ENCODE data around the gene CLPSL1. TPM values are rescaled to one million over a fixed set of nuclear protein-coding genes. Genes with fewer than 3 reads are reported as not detected.

The CLPSL1 gene
- total RNA-seq, 1 donor = not detected

- no peaks in the 10 kb centered on the region for H4K20me1 ChIP-seq (ENCODE audit: insufficient read depth, low read length)
- no peaks in the 10 kb centered on the region for H3K9me3 ChIP-seq (ENCODE audit: low read depth, low read length)
- DNase-seq (ENCODE audit: insufficient read length, low spot score, missing footprints) = peak; percentile 94
- H3K4me1 ChIP-seq (ENCODE audit: insufficient read depth, low read length) = peaks cover 2% of the 10 kb centered on the region
- no peaks in the 10 kb centered on the region for H3K36me3 ChIP-seq (ENCODE audit: insufficient read depth, low read length)
- H3K4me2 ChIP-seq (ENCODE audit: insufficient read depth, low read length) = no peak overlapping the region
- H3K27me3 ChIP-seq (ENCODE audit: insufficient read depth, low read length) = no peaks in the 10 kb centered on the region
- no peaks in the 10 kb centered on the region for H3K79me2 ChIP-seq (ENCODE audit: insufficient read depth, low read length)
- H3K27ac ChIP-seq (ENCODE audit: low read depth, low read length) = no peak overlapping the region
- H2AFZ ChIP-seq (ENCODE audit: low read length) = peak overlapping the region; percentile 67
- H3K4me3 ChIP-seq (ENCODE audit: insufficient read depth, low read length) = no peak overlapping the region
- TF ChIP-seq, protein P1, sequence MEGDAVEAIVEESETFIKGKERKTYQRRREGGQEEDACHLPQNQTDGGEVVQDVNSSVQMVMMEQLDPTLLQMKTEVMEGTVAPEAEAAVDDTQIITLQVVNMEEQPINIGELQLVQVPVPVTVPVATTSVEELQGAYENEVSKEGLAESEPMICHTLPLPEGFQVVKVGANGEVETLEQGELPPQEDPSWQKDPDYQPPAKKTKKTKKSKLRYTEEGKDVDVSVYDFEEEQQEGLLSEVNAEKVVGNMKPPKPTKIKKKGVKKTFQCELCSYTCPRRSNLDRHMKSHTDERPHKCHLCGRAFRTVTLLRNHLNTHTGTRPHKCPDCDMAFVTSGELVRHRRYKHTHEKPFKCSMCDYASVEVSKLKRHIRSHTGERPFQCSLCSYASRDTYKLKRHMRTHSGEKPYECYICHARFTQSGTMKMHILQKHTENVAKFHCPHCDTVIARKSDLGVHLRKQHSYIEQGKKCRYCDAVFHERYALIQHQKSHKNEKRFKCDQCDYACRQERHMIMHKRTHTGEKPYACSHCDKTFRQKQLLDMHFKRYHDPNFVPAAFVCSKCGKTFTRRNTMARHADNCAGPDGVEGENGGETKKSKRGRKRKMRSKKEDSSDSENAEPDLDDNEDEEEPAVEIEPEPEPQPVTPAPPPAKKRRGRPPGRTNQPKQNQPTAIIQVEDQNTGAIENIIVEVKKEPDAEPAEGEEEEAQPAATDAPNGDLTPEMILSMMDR (IDR thresholded peaks at IDR 0.05; ENCODE audit: extremely low read depth, low read depth, low read length) = peak; percentile 88
These were observed 43.2 kb upstream of the CLPSL1 start for GRCh38 chr6:35737413-35738211.

DNA sequence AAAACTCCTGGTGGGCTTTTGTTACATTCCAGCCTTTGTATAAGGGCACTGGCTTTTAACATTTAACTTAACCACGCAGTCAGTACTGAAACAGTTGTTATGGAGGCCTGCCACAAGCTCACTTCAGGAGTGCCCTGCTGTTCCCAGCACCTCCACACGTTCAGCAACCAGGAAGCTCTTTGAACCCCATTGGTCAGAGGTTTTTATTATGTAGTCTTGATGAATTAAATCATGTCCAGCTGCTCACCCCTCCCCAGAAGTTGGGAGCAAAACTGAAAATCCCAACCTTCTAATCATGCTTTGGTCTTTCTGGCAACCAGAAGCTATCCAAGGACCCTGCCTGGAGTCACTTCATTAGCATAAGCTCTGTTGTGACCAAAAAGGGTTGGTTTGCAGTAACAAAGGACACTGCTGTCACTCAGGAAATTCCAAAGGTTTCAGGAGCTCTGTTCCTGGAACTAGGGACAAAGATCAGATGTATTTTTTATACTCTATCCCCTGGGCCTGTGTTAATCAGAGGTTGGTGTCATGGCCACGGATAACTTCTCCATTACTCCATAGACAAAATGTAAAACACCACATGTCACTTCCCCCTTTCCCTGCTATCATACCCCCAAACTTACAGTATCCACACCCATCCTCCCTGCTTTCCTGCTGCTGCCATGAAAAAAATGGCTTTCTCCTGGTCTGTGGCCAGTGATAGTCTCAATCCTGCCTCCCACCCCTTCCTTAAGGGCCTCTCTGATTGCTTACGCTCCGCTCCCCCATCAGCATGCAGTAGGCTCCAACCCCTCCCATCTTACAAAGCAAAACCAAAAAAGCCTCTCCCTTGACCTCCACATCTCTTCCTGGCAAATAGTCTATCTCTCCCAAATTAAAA, 40.9 kb upstream of the CLPSL1 start:
- Histone ChIP-seq H3K4me2 (ENCODE audit: insufficient read depth, low read length) (no peak overlapping the region), H3K4me3 (ENCODE audit: insufficient read depth, low read length) (no peak overlapping the region), H3K9me3 (ENCODE audit: low read depth, low read length) (no peaks in the 10 kb centered on the region), H3K4me1 (ENCODE audit: insufficient read depth, low read length) (no peaks in the 10 kb centered on the region), H2AFZ (ENCODE audit: low read length) (no peak overlapping the region), H3K27ac (ENCODE audit: low read depth, low read length) (no peak overlapping the region), H3K79me2 (ENCODE audit: insufficient read depth, low read length) (no peaks in the 10 kb centered on the region), H4K20me1 (ENCODE audit: insufficient read depth, low read length) (no peaks in the 10 kb centered on the region), H3K36me3 (ENCODE audit: insufficient read depth, low read length) (no peaks in the 10 kb centered on the region), H3K27me3 (ENCODE audit: insufficient read depth, low read length) (no peaks in the 10 kb centered on the region)
- no peak for DNase-seq (ENCODE audit: insufficient read length, low spot score, missing footprints)
- TF ChIP-seq, protein P1 (IDR thresholded peaks at IDR 0.05; ENCODE audit: extremely low read depth, low read depth, low read length) = no peak

DNA sequence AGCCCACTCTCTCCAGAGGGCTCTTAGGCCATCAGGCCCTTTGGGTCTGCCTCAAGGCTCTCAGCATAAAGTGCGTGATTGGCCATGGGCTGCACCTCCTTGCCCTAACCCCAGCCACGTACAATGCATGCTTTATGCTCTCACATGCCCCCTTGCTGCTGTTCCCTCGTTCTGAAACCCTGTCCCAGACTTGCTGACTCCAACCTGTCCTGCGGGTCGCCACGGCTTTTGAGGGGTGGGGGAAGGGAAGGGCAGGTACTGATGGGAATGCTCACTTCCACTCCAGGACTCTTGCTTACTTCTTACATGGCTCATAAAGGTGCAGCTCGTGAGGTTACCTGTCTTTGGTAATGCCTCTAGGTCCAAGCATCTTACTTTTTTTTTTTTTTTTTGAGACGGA, 38.0 kb upstream of the CLPSL1 start:
- Histone ChIP-seq H3K36me3 (ENCODE audit: insufficient read depth, low read length) (no peaks in the 10 kb centered on the region), H3K4me1 (ENCODE audit: insufficient read depth, low read length) (no peaks in the 10 kb centered on the region), H3K4me2 (ENCODE audit: insufficient read depth, low read length) (no peak overlapping the region), H4K20me1 (ENCODE audit: insufficient read depth, low read length) (no peaks in the 10 kb centered on the region), H3K79me2 (ENCODE audit: insufficient read depth, low read length) (no peaks in the 10 kb centered on the region), H3K27me3 (ENCODE audit: insufficient read depth, low read length) (peaks cover 4% of the 10 kb centered on the region), H3K27ac (ENCODE audit: low read depth, low read length) (no peak overlapping the region), H3K4me3 (ENCODE audit: insufficient read depth, low read length) (no peak overlapping the region), H3K9me3 (ENCODE audit: low read depth, low read length) (no peaks in the 10 kb centered on the region), H2AFZ (ENCODE audit: low read length) (no peak overlapping the region)
- TF ChIP-seq, protein P1 (IDR thresholded peaks at IDR 0.05; ENCODE audit: extremely low read depth, low read depth, low read length) = no peak
- no peak for DNase-seq (ENCODE audit: insufficient read length, low spot score, missing footprints)

GRCh38 chr6:35745509-35745908, 35.3 kb upstream of the CLPSL1 start:
- Histone ChIP-seq H3K4me3 (ENCODE audit: insufficient read depth, low read length) (no peak overlapping the region), H3K79me2 (ENCODE audit: insufficient read depth, low read length) (no peaks in the 10 kb centered on the region), H3K27ac (ENCODE audit: low read depth, low read length) (no peak overlapping the region), H3K9me3 (ENCODE audit: low read depth, low read length) (no peaks in the 10 kb centered on the region), H3K36me3 (ENCODE audit: insufficient read depth, low read length) (no peaks in the 10 kb centered on the region), H2AFZ (ENCODE audit: low read length) (no peak overlapping the region), H3K4me1 (ENCODE audit: insufficient read depth, low read length) (no peaks in the 10 kb centered on the region), H3K27me3 (ENCODE audit: insufficient read depth, low read length) (peaks cover 7% of the 10 kb centered on the region), H3K4me2 (ENCODE audit: insufficient read depth, low read length) (no peak overlapping the region), H4K20me1 (ENCODE audit: insufficient read depth, low read length) (no peaks in the 10 kb centered on the region)
- DNase-seq (ENCODE audit: insufficient read length, low spot score, missing footprints) = no peak
- TF ChIP-seq, protein P1 (IDR thresholded peaks at IDR 0.05; ENCODE audit: extremely low read depth, low read depth, low read length) = no peak
